Measurements from ENCODE around the gene KLHL29. TPM values are rescaled to one million over a fixed set of nuclear protein-coding genes. Genes with fewer than 3 reads are reported as not detected.

The KLHL29 gene
- total and polyA plus RNA-seq, 2 of the 13 experiments (the other 11 are each of a cell fraction or from before 2014, with no cell fraction given) = 0.01 TPM; not detected in 1

DNA sequence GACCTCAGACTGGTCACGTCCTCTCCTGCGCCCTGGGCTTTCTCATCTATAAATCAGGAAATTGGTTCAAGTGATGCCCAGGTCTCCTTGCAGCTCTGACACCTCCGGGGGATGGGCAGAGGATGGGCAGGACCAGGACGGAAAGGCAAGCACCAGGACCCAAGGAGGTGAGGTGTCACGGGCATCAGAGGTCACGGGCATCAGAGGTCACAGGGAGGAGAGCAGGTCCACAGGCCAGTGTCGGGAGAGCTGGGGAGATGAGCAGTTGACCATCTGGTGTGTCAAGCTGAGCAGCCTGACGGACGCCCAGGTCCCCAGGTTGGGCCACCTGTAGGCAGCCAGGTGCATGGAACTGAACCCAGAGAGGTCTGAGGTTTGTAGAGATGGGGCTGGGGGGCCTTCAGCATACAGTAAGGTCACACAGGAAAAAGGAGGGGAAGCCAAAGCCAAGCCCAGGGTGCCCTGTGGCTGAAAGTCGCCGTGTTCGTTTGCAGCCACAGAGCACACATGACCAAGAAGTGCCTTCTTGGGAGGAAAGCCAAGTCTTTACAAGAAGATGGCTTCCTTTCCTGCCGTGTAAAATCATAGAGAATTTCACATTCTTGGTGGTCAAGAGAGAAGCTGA lies 301.5 kb downstream of the KLHL29 start (continued):
- TF ChIP-seq BCL3 (CRISPR knock-in tag; IDR thresholded peaks at IDR 0.05) (no peak), ZSCAN12 (CRISPR knock-in tag; IDR thresholded peaks at IDR 0.05) (no peak)

DNA sequence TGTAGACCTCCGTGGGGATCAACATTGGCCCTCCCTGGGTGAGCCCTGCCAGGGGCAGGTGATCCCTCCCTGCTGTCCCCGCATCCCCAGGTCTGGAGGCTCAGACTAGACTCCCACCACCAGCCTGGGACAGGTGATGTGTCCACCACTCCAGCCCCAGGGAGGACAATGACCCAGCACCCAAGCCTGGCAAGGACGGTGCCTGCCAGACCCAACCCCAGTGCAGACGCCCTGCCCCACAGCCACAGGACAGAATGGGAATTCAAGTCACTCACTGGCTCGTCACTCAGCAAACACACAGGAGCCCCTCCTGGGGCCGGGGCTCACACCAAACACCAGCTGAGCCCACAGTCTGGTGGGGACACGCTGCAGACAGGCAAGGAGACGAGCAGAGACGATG lies 302.2 kb downstream of the KLHL29 start:
- H2AFZ ChIP-seq (ENCODE audit: low read length) = no peak overlapping the region
- H3K4me2 ChIP-seq (ENCODE audit: low read depth, low read length) = no peak overlapping the region
- no peaks in the 10 kb centered on the region for H3K36me3 ChIP-seq (replicated peaks in 1 of 2; ENCODE audit: control insufficient read depth in 1 of 2, insufficient read depth in 2 of 2, low read length in 2 of 2)
- H3K27ac ChIP-seq (ENCODE audit: extremely low read length, insufficient read depth, low read length) = no peak overlapping the region
- H3K4me1 ChIP-seq (ENCODE audit: insufficient read depth, low read length) = 0 out of 2 replicates have a peak, but pooled peaks cover 4% of the 10 kb centered on the region
- peaks cover 3 to 7% of the 10 kb centered on the region in 2 experiments; a peak in 3 of 5 replicates for H3K27me3 ChIP-seq (ENCODE audit: control insufficient read depth in 1 of 2, insufficient read depth in 2 of 2, low read length in 2 of 2)
- H4K20me1 ChIP-seq (ENCODE audit: insufficient read depth, low read length) = no peaks in the 10 kb centered on the region
- no peaks in the 10 kb centered on the region for H3K9me3 ChIP-seq (ENCODE audit: low read length)
- H3K9ac ChIP-seq (ENCODE audit: insufficient read depth, low read depth, low read length) = no peak overlapping the region
- H3K4me3 ChIP-seq (replicated peaks in 1 of 3; ENCODE audit: insufficient read depth in 1 of 3, low read depth in 2 of 3, low read length in 3 of 3) = no peak overlapping the region
- no peaks in the 10 kb centered on the region for H3K79me2 ChIP-seq (ENCODE audit: insufficient read depth, low read length)
- in situ Hi-C loops (cut with HindIII; ENCODE audit: extremely low pct_ligation_motif_present, low pct_unique_long_range_greater_than_20kb) (no loop called here), intact Hi-C loops (cut with micrococcal nuclease; ENCODE audit: unreplicated experiment) (no loop called here)
- 35% methylated on average over 8 of the region's 9 CpGs for WGBS (ENCODE audit: low lambda C conversion rate)
- ChIA-PET CTCF (ENCODE audit: low intra/inter-chr PET ratio, low total read pairs) (no interaction called here), POLR2A (no interaction called here)
- ATAC-seq (no peak), FAIRE-seq (no peak), DNase-seq (ENCODE audit: low spot score) (no peak)
- BruUV-seq (replicated peaks) = no TSS peak
- TF ChIP-seq REPIN1 (CRISPR knock-in tag; IDR thresholded peaks at IDR 0.05; ENCODE audit: borderline replicate concordance, low read depth) (no peak), PHF20 (CRISPR knock-in tag; IDR thresholded peaks at IDR 0.05) (no peak), HOXD1 (CRISPR knock-in tag; IDR thresholded peaks at IDR 0.05) (no peak), XBP1 (CRISPR knock-in tag; IDR thresholded peaks at IDR 0.05) (no peak), RFX1 (IDR thresholded peaks at IDR 0.05) (no peak), FOXA1 (IDR thresholded peaks at IDR 0.05) (no peak), FOXA1 (CRISPR knock-in tag; IDR thresholded peaks at IDR 0.05) (no peak), NFKB2 (CRISPR knock-in tag; IDR thresholded peaks at IDR 0.05; ENCODE audit: borderline replicate concordance) (no peak), ESRRA (CRISPR knock-in tag; IDR thresholded peaks at IDR 0.05; ENCODE audit: low read depth) (no peak)

Measured in HepG2 (cell line).